HCT116 (cell line): ENCODE data around the gene CCDC39.

Experiments used
- POLR2A ChIP-seq: IDR thresholded peaks from 2 replicates; pipeline ENCODE4 v1.7.0; 2011; ENCODE audit warnings: borderline replicate concordance; ENCODE audit not compliant: insufficient read depth, insufficient read length; ENCODE audit errors: extremely low read depth
- POLR2AphosphoS5 ChIP-seq: IDR thresholded peaks from 2 replicates; pipeline ENCODE4 v1.6.1; 2011; ENCODE audit warnings: mild to moderate bottlenecking, low read depth, low read length, moderate library complexity
- TF ChIP-seq, protein P1 (sequence below): IDR thresholded peaks from 2 replicates; pipeline ENCODE4 v1.6.1; 2012
- TF ChIP-seq, protein P2 (sequence below), 3 experiments: fragments of 200-600 bp in 1 of 3; sonication (generic) in 1 of 3; IDR thresholded peaks in 2 of 3; conservative IDR thresholded peaks in 1 of 3; 2 replicates each; pipeline ENCODE4 v1.5.1; 2012 to 2017; ENCODE audit warnings: low read depth in 2 of 3, low read length in 2 of 3, antibody characterized with exemption in 1 of 3, borderline replicate concordance in 1 of 3, control low read depth in 1 of 3, mild to moderate bottlenecking in 1 of 3, mixed read lengths in 1 of 3, mixed run types in 1 of 3, moderate library complexity in 1 of 3; ENCODE audit not compliant: insufficient read depth in 1 of 3
- TF ChIP-seq, protein P3 (sequence below): IDR thresholded peaks from 2 replicates; pipeline ENCODE4 v1.6.1; 2012; ENCODE audit warnings: low read depth

DNA sequence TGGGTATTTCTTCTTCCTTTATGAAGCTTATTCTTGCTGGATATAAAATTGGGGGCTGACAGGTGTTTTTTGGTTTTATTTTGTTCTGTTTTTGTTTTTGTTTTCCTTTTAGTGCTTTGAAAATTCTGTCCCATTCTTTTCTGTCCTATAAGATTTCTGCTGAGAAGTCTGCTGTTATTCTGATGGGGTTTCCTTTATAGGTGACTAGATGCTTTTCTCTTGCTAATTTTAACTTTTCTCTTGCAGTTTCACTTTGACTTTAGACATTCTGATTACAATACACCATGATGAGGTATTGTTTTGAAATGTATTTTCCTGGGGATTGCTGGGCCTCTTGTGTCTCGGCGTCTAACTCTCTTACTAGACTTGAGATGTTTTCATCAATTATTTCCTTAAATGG lies 54.6 kb downstream of the CCDC39 start:
- no peak for TF ChIP-seq POLR2AphosphoS5
- TF ChIP-seq, protein P1, sequence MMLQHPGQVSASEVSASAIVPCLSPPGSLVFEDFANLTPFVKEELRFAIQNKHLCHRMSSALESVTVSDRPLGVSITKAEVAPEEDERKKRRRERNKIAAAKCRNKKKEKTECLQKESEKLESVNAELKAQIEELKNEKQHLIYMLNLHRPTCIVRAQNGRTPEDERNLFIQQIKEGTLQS = no peak
- TF ChIP-seq, protein P2, sequence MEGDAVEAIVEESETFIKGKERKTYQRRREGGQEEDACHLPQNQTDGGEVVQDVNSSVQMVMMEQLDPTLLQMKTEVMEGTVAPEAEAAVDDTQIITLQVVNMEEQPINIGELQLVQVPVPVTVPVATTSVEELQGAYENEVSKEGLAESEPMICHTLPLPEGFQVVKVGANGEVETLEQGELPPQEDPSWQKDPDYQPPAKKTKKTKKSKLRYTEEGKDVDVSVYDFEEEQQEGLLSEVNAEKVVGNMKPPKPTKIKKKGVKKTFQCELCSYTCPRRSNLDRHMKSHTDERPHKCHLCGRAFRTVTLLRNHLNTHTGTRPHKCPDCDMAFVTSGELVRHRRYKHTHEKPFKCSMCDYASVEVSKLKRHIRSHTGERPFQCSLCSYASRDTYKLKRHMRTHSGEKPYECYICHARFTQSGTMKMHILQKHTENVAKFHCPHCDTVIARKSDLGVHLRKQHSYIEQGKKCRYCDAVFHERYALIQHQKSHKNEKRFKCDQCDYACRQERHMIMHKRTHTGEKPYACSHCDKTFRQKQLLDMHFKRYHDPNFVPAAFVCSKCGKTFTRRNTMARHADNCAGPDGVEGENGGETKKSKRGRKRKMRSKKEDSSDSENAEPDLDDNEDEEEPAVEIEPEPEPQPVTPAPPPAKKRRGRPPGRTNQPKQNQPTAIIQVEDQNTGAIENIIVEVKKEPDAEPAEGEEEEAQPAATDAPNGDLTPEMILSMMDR (IDR thresholded peaks at IDR 0.05 in 2 of 3, conservative IDR thresholded peaks at IDR 0.05 in 1 of 3; ENCODE audit: borderline replicate concordance in 1 of 3, insufficient read depth in 1 of 3, low read depth in 2 of 3, low read length in 2 of 3) = no peak
- TF ChIP-seq, protein P3, sequence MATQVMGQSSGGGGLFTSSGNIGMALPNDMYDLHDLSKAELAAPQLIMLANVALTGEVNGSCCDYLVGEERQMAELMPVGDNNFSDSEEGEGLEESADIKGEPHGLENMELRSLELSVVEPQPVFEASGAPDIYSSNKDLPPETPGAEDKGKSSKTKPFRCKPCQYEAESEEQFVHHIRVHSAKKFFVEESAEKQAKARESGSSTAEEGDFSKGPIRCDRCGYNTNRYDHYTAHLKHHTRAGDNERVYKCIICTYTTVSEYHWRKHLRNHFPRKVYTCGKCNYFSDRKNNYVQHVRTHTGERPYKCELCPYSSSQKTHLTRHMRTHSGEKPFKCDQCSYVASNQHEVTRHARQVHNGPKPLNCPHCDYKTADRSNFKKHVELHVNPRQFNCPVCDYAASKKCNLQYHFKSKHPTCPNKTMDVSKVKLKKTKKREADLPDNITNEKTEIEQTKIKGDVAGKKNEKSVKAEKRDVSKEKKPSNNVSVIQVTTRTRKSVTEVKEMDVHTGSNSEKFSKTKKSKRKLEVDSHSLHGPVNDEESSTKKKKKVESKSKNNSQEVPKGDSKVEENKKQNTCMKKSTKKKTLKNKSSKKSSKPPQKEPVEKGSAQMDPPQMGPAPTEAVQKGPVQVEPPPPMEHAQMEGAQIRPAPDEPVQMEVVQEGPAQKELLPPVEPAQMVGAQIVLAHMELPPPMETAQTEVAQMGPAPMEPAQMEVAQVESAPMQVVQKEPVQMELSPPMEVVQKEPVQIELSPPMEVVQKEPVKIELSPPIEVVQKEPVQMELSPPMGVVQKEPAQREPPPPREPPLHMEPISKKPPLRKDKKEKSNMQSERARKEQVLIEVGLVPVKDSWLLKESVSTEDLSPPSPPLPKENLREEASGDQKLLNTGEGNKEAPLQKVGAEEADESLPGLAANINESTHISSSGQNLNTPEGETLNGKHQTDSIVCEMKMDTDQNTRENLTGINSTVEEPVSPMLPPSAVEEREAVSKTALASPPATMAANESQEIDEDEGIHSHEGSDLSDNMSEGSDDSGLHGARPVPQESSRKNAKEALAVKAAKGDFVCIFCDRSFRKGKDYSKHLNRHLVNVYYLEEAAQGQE = no peak
- no peak for TF ChIP-seq POLR2A
